Measurements from ENCODE around the gene GRK3. TPM values are rescaled to one million over a fixed set of nuclear protein-coding genes. Genes with fewer than 3 reads are reported as not detected.

GRK3 gene
- total RNA-seq, 1 donor from 2014 or later = 30.1 TPM

- Mint-ChIP-seq H3K27me3 (no peaks in the 10 kb centered on the region), H3K4me1 (peaks cover 25% of the 10 kb centered on the region), H3K9me3 (peaks cover 4% of the 10 kb centered on the region), H3K27ac (no peak overlapping the region), H3K4me3 (no peak overlapping the region), H3K36me3 (ENCODE audit: low read depth) (peaks cover 22% of the 10 kb centered on the region)
- peak; percentile 51 for DNase-seq
- intact Hi-C loops (cut with micrococcal nuclease) = no loop called here
These were observed 91.0 kb downstream of the GRK3 start for GRCh38 chr22:25655371-25655935.

DNA sequence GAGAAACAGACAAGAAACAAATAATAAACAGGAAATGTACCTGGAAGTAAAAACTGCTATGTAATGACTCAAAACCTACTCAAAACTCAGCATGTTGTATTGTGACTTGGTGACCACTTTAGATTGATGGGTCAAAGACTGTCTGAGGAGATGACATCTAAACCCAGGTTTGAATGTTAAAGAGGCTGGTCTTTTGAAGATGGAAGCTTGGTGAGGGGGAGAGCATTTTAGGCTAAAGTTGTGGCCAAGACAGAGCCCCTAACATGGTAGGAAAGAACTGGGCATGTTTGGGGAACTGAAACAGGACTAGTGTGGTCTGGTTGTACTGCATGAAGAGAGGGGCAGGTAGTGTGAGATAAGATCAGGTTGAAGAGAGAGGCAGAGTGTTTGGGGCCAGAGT is 92.2 kb downstream of the GRK3 start:
- intact Hi-C loops (cut with micrococcal nuclease) = no loop called here
- H3K4me3 Mint-ChIP-seq = no peak overlapping the region
- peaks cover 22% of the 10 kb centered on the region for H3K4me1 Mint-ChIP-seq
- peak; percentile 47 for DNase-seq
- no peaks in the 10 kb centered on the region for H3K27me3 Mint-ChIP-seq
- peak overlapping the region; percentile 3 for H3K27ac Mint-ChIP-seq
- peaks cover 24% of the 10 kb centered on the region for H3K36me3 Mint-ChIP-seq (ENCODE audit: low read depth)
- H3K9me3 Mint-ChIP-seq = peaks cover 8% of the 10 kb centered on the region

GRCh38 chr22:25658633-25659032 is 94.2 kb downstream of the GRK3 start:
- H3K4me3 Mint-ChIP-seq = no peak overlapping the region
- H3K27ac Mint-ChIP-seq = no peak overlapping the region
- peaks cover 8% of the 10 kb centered on the region for H3K9me3 Mint-ChIP-seq
- DNase-seq = no peak
- peaks cover 22% of the 10 kb centered on the region for H3K4me1 Mint-ChIP-seq
- intact Hi-C loops (cut with micrococcal nuclease) = no loop called here
- peaks cover 26% of the 10 kb centered on the region for H3K36me3 Mint-ChIP-seq (ENCODE audit: low read depth)
- no peaks in the 10 kb centered on the region for H3K27me3 Mint-ChIP-seq

GRCh38 chr22:25659413-25659812 is 94.9 kb downstream of the GRK3 start:
- Mint-ChIP-seq H3K9me3 (peaks cover 8% of the 10 kb centered on the region), H3K27ac (no peak overlapping the region), H3K36me3 (ENCODE audit: low read depth) (peaks cover 30% of the 10 kb centered on the region), H3K4me3 (no peak overlapping the region), H3K27me3 (no peaks in the 10 kb centered on the region), H3K4me1 (peaks cover 22% of the 10 kb centered on the region)
- DNase-seq = no peak
- intact Hi-C loops (cut with micrococcal nuclease) = no loop called here

DNA sequence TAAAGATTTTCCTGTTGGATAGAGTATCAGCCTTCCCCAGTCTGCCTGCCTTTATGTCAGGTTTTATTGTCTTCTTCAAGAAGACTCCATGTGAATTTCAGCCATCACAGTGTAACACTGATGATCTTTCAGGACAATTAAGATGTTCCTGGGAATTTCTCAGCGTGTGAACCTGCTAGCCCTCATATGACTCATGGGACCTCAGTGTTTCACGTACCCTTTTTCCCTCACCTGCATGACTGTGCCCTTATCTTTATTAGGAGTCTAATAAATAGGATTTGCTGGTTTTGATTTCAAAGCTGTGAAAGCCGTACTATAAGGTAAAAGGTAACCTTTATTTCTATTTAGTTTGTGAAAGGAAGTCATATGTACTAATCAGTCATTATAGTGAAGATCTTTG is 95.9 kb downstream of the GRK3 start:
- no peak overlapping the region for H3K4me3 Mint-ChIP-seq
- H3K27ac Mint-ChIP-seq = no peak overlapping the region
- H3K4me1 Mint-ChIP-seq = peaks cover 22% of the 10 kb centered on the region
- peaks cover 8% of the 10 kb centered on the region for H3K9me3 Mint-ChIP-seq
- peaks cover 28% of the 10 kb centered on the region for H3K36me3 Mint-ChIP-seq (ENCODE audit: low read depth)
- intact Hi-C loops (cut with micrococcal nuclease) = no loop called here
- H3K27me3 Mint-ChIP-seq = no peaks in the 10 kb centered on the region
- DNase-seq = no peak

GRCh38 chr22:25661073-25661472 is 96.6 kb downstream of the GRK3 start:
- H3K27me3 Mint-ChIP-seq = no peaks in the 10 kb centered on the region
- H3K4me1 Mint-ChIP-seq = peaks cover 20% of the 10 kb centered on the region
- no peak overlapping the region for H3K4me3 Mint-ChIP-seq
- no peak for DNase-seq
- intact Hi-C loops (cut with micrococcal nuclease) = no loop called here
- H3K36me3 Mint-ChIP-seq (ENCODE audit: low read depth) = peaks cover 27% of the 10 kb centered on the region
- H3K27ac Mint-ChIP-seq = no peak overlapping the region
- peaks cover 8% of the 10 kb centered on the region for H3K9me3 Mint-ChIP-seq

DNA sequence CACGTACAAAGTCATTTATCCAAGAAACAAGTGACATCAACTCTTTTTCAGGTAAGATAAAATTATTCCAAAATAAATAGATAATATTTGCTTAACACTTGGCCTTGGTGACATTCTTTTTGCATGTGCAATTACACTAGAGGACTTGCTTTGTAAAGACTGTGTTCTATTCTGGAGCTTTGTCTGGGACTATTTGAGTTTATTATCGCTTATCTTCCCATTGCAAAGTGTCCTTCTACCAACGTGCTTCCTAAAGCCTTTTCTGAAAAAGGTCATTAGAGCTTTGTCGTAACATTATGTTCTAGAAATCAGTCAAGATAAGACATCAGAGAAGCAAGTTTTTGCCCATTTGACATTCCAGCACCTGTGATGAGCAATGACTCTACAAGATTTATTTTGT is 99.2 kb downstream of the GRK3 start:
- Mint-ChIP-seq H3K4me3 (no peak overlapping the region), H3K36me3 (ENCODE audit: low read depth) (peaks cover 30% of the 10 kb centered on the region), H3K27ac (no peak overlapping the region), H3K27me3 (no peaks in the 10 kb centered on the region), H3K9me3 (peaks cover 4% of the 10 kb centered on the region), H3K4me1 (peaks cover 14% of the 10 kb centered on the region)
- intact Hi-C loops (cut with micrococcal nuclease) = no loop called here
- no peak for DNase-seq

GRCh38 chr22:25666308-25666707 is 101.8 kb downstream of the GRK3 start:
- Mint-ChIP-seq H3K9me3 (no peaks in the 10 kb centered on the region), H3K27ac (no peak overlapping the region), H3K36me3 (ENCODE audit: low read depth) (peaks cover 40% of the 10 kb centered on the region), H3K4me3 (peak overlapping the region; percentile 2), H3K27me3 (no peaks in the 10 kb centered on the region), H3K4me1 (peaks cover 14% of the 10 kb centered on the region)
- no peak for DNase-seq
- intact Hi-C loops (cut with micrococcal nuclease) = no loop called here

DNA sequence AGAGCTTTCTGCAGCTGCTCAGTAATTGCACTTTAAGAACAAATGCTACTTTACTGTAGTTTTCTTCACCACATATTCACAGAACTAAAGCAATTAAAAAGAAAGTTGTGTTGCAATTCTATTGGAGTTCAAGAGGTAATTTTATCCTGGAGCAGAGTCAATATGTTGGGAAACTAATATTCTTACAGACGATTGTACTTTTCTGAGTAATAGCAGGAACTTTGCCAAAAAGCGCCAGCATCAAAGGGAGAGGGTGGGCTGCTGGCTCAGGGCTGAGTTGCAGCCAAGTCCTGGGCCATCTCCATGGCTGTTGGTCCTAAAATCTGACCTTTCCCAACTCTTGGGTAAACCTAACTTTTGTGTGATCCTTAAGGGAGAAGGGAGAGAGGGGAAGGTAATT is 104.0 kb downstream of the GRK3 start:
- Mint-ChIP-seq H3K4me1 (peaks cover 17% of the 10 kb centered on the region), H3K27me3 (no peaks in the 10 kb centered on the region), H3K36me3 (ENCODE audit: low read depth) (peaks cover 38% of the 10 kb centered on the region), H3K27ac (no peak overlapping the region), H3K9me3 (no peaks in the 10 kb centered on the region), H3K4me3 (no peak overlapping the region)
- DNase-seq = no peak
- intact Hi-C loops (cut with micrococcal nuclease) = no loop called here

DNA sequence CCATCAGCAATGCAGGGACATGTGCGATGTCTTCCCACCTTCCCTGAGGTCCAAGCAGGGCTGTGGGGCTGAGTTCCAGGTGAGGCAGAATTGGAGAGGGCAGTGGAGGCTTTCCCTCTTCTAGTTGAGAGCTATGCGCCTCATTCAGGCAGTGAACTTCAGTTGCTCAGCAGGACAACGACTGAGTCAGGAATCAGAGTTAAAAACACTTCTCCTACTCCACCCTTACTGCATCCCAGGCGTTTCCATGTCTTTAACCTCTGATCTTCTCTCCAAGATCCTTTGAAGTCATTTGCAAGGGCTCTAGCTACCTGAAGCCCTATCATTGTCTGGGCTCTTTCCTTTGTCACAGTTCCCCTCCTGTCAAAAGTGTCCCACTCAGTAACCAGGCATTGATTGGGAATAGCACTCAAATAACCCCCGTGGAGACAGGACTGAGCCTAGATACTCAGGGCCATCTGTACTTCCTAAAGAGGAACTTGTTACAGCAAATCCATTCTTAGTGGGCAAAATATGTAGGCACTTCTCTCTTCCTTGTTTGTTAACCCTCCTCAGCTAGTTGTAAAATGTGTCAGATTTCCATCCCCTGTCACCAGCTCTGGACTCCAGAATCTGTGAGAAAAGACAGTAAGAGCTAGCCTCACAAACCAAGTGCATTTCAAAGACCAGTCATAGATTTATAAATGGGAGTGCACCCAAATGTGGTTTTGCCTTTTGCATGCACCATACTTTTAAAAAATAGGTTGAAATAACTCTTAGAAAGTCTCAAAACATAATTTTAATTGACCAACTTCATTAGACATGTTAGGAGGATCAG is 105.0 kb downstream of the GRK3 start:
- peaks cover 43% of the 10 kb centered on the region for H3K36me3 Mint-ChIP-seq (ENCODE audit: low read depth)

GRCh38 chr22:25670070-25670461 is 105.6 kb downstream of the GRK3 start:
- Mint-ChIP-seq H3K9me3 (no peaks in the 10 kb centered on the region), H3K4me1 (peaks cover 14% of the 10 kb centered on the region), H3K36me3 (ENCODE audit: low read depth) (peaks cover 40% of the 10 kb centered on the region), H3K4me3 (no peak overlapping the region), H3K27me3 (no peaks in the 10 kb centered on the region), H3K27ac (no peak overlapping the region)
- intact Hi-C loops (cut with micrococcal nuclease) = no loop called here
- no peak for DNase-seq

More for the DNA sequence above, 105.0 kb downstream of the GRK3 start:
- intact Hi-C loops (cut with micrococcal nuclease) = no loop called here
- no peaks in the 10 kb centered on the region for H3K27me3 Mint-ChIP-seq
- H3K9me3 Mint-ChIP-seq = no peaks in the 10 kb centered on the region
- H3K4me3 Mint-ChIP-seq = no peak overlapping the region
- peak overlapping the region; percentile 9 for H3K27ac Mint-ChIP-seq
- peaks cover 17% of the 10 kb centered on the region for H3K4me1 Mint-ChIP-seq
- no peak for DNase-seq

DNA sequence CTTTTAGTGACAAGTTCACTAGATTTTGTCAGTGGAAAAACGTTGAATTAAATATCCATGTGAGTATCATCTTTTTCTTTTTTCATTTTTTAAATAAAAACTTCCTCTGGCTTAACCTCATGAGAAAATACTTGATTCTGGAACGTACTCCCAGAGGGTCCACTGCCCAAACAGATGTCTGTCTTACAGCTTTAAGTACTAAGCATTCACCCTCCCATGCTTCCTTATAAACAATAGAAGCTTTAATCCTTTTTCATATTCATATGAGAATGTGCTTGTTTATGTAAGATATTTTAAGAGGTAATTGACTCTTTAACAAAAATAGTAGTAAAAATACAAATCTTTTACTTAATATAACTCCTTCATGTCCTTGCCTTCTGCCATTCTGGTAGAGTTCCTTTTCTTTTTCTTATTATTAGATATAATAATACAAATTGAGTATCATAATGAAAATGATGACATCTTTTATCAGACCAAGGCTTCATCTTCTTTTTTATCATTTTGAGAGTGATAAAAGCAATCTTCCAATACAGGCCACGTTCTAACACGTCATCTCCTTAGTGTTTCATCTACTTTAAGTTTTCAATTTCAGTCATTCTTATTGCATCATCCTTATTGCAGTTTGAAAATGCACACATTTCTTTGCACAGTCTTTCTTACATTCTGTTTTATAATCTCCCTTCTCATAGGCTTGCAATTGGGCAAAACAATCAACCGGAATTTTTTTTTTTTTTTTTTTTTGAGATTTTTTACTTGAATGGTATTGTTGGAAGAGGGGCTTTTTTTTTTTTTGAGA is 108.0 kb downstream of the GRK3 start:
- Mint-ChIP-seq H3K4me3 (no peak overlapping the region), H3K4me1 (peaks cover 6% of the 10 kb centered on the region), H3K27me3 (no peaks in the 10 kb centered on the region), H3K36me3 (ENCODE audit: low read depth) (peaks cover 39% of the 10 kb centered on the region), H3K9me3 (no peaks in the 10 kb centered on the region), H3K27ac (peak overlapping the region; percentile 43)
- intact Hi-C loops (cut with micrococcal nuclease) = no loop called here
- no peak for DNase-seq

DNA sequence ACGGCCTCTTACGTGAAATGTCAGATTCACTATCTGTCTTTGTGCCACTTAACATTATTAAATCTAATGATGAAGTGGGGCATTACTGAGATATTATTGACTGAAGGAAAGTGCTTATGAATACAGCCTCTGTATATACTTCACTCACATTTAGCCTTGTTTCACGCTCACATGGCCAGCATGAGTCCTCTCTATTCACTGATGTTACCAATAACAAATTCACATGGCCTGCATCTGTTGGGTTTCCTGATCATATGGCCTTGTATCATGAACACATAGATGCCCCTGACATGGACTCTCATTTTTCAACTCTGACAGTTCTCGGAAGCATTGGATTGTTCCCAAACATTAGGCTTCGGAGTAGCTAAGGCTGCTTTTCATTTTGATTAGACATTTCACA is 109.2 kb downstream of the GRK3 start:
- intact Hi-C loops (cut with micrococcal nuclease) = no loop called here
- DNase-seq = no peak
- H3K4me3 Mint-ChIP-seq = no peak overlapping the region
- H3K4me1 Mint-ChIP-seq = peaks cover 6% of the 10 kb centered on the region
- peak overlapping the region; percentile 17 for H3K27ac Mint-ChIP-seq
- peaks cover 32% of the 10 kb centered on the region for H3K36me3 Mint-ChIP-seq (ENCODE audit: low read depth)
- no peaks in the 10 kb centered on the region for H3K9me3 Mint-ChIP-seq
- no peaks in the 10 kb centered on the region for H3K27me3 Mint-ChIP-seq

GRCh38 chr22:25677631-25678030 is 113.2 kb downstream of the GRK3 start:
- Mint-ChIP-seq H3K4me3 (no peak overlapping the region), H3K36me3 (ENCODE audit: low read depth) (peaks cover 45% of the 10 kb centered on the region), H3K27ac (no peak overlapping the region), H3K9me3 (no peaks in the 10 kb centered on the region), H3K4me1 (peaks cover 13% of the 10 kb centered on the region), H3K27me3 (no peaks in the 10 kb centered on the region)
- intact Hi-C loops (cut with micrococcal nuclease) = no loop called here
- DNase-seq = no peak

Measured in activated CD4-positive, alpha-beta T cell treated with anti-CD3 and anti-CD28 coated beads, Interleukin-2, amount 10 ng/mL, durations not matched to agents 24 days and 14 days (primary cell).